Astrocyte of the spinal cord (primary cell): ENCODE data around the gene TMEM167B.

Experiments
- DNase-seq: peaks from one replicate; pipeline ENCODE4 v3.0.0; 2011; ENCODE audit warnings: low read depth, low spot score
- H3K4me3 ChIP-seq: 2 replicates; pipeline ENCODE4 v1.5.1; 2011; ENCODE audit warnings: low read depth, mild to moderate bottlenecking, low read length, moderate library complexity
- CTCF ChIP-seq: IDR thresholded peaks from 2 replicates; pipeline ENCODE4 v1.5.1; 2012; ENCODE audit warnings: low read depth, mild to moderate bottlenecking, low read length, inconsistent platforms
- in situ Hi-C: cut with HindIII; loops from 2 replicates; pipeline ENCODE4 v1.10.0; 2017; ENCODE audit warnings: low sequenced_read_pairs

Gene TMEM167B

GRCh38 chr1:109118089-109118488 lies 27.5 kb downstream of the TMEM167B start:
- no peak for TF ChIP-seq CTCF
- no peak overlapping the region for H3K4me3 ChIP-seq
- in situ Hi-C loops: no loop called here
- DNase-seq: no peak

- no peak for TF ChIP-seq CTCF
- no peak overlapping the region for H3K4me3 ChIP-seq
- no peak for DNase-seq
- in situ Hi-C loops: no loop called here
Measured at GRCh38 chr1:109120356-109120755, 29.8 kb downstream of the TMEM167B start.

- no peak for TF ChIP-seq CTCF
- no peak for DNase-seq
- no peak overlapping the region for H3K4me3 ChIP-seq
- in situ Hi-C loops: no loop called here
Measured at GRCh38 chr1:109131059-109131458, 40.5 kb downstream of the TMEM167B start.

- no peak for TF ChIP-seq CTCF
- in situ Hi-C loops: no loop called here
- DNase-seq: no peak
- H3K4me3 ChIP-seq: no peak overlapping the region
Measured at GRCh38 chr1:109131800-109132199, 41.2 kb downstream of the TMEM167B start.

- in situ Hi-C loops: no loop called here
- DNase-seq: no peak
- no peak for TF ChIP-seq CTCF
Measured at GRCh38 chr1:109133002-109133706, 42.6 kb downstream of the TMEM167B start.

GRCh38 chr1:109133815-109134214 lies 43.3 kb downstream of the TMEM167B start:
- TF ChIP-seq CTCF: no peak
- DNase-seq: no peak
- H3K4me3 ChIP-seq: no peak overlapping the region
- in situ Hi-C loops: no loop called here

More at GRCh38 chr1:109133002-109133706, 42.6 kb downstream of the TMEM167B start:
- H3K4me3 ChIP-seq: no peak overlapping the region

- no peak for TF ChIP-seq CTCF
- no peak overlapping the region for H3K4me3 ChIP-seq
- no peak for DNase-seq
- in situ Hi-C loops: no loop called here
Measured at GRCh38 chr1:109134423-109134822, 43.9 kb downstream of the TMEM167B start.
